Testis (tissue), 3 donors: ENCODE results near the gene DDX17. TPM values are rescaled to one million over a fixed set of nuclear protein-coding genes. Genes with fewer than 3 reads are reported as not detected.

Experiments used
- DNase-seq: peaks from one replicate; pipeline ENCODE4 v3.0.0-alpha.2; 2019
- H3K27ac ChIP-seq, 2 donors: fragments of 200-600 bp; sonication (generic); one replicate each; pipeline ENCODE4 v1.5.1; 2019
- H3K27me3 ChIP-seq: fragments of 200-600 bp; sonication (generic); one replicate; pipeline ENCODE4 v1.5.1; 2019
- H3K36me3 ChIP-seq: fragments of 200-600 bp; sonication (generic); one replicate; pipeline ENCODE4 v1.5.1; 2017; ENCODE audit warnings: low read depth; ENCODE audit errors: missing control alignments
- H3K4me1 ChIP-seq: fragments of 200-600 bp; sonication (generic); one replicate; pipeline ENCODE4 v1.5.1; 2019
- H3K4me3 ChIP-seq, 2 donors: fragments of 200-600 bp; sonication (generic); one replicate each; pipeline ENCODE4 v1.5.1; 2017 to 2019
- H3K9me3 ChIP-seq: fragments of 200-600 bp; sonication (generic); one replicate; pipeline ENCODE4 v1.5.1; 2017
- CTCF ChIP-seq, 3 experiments: fragments of 450-650 bp in 2 of 3; fragments of 200-600 bp in 1 of 3; sonication (generic) in 1 of 3; IDR thresholded peaks; one replicate each; pipeline ENCODE4 v1.5.1; 2016 to 2019; ENCODE audit warnings: antibody characterized with exemption in 3 of 3, mild to moderate bottlenecking in 2 of 3, moderate library complexity in 1 of 3
- POLR2A ChIP-seq: fragments of 450-650 bp; IDR thresholded peaks from one replicate; pipeline ENCODE4 v1.6.1; 2017; ENCODE audit warnings: antibody characterized with exemption, mild to moderate bottlenecking, moderate library complexity
- WGBS, 2 donors: methylation state at CpG; one replicate each; pipeline ENCODE4 v1.1.5; 2018; 5-methylcytosine and 5-hydroxymethylcytosine counted together
- intact Hi-C: fragments of 100-400 bp; cut with DNase I; formaldehyde crosslinking; loops from one replicate; pipeline ENCODE4 v1.15.1; 2023; ENCODE audit warnings: low total_unique reads
- polyA plus RNA-seq: library from polyadenylated mRNA; stranded (reverse); fragments of 350-450 nt; fragmentation: Illumina TruSeq; extraction: RNeasy Lipid Tissue Mini Kit (QIAGEN cat#74804); gene quantifications from one replicate; pipeline ENCODE4 v1.2.3, GENCODE V29; 2014; ENCODE audit warnings: low read depth, low replicate concordance; ENCODE audit not compliant: insufficient read depth
- total RNA-seq, 2 donors: library from RNA; depleted of rRNA; stranded (reverse); fragments of >200 nt; gene quantifications; one replicate each; pipeline ENCODE4 v1.2.3, GENCODE V29; 2016

DDX17 gene
- total and polyA plus RNA-seq, 3 donors from 2014 or later, result 259 to 995 (median 964) TPM

- WGBS, 2 donors, result 84 to 94% methylated on average over 9 to 10 of the region's 10 CpGs
Observed at GRCh38 chr22:38444783-38445182, 61.3 kb downstream of the DDX17 start.

GRCh38 chr22:38443628-38444521 lies 62.2 kb downstream of the DDX17 start:
- intact Hi-C loops, result no loop called here
- H3K4me3 ChIP-seq, result no peak overlapping the region
- no peak overlapping the region for H3K27ac ChIP-seq
- WGBS, 2 donors, result 53 to 64% methylated on average over 20 to 21 of the region's 21 CpGs
- DNase-seq, result no peak
- no peaks in the 10 kb centered on the region for H3K36me3 ChIP-seq
- TF ChIP-seq POLR2A (no peak), CTCF (IDR thresholded peaks at IDR 0.05) (no peak)
- H3K27me3 ChIP-seq, result no peaks in the 10 kb centered on the region
- no peaks in the 10 kb centered on the region for H3K9me3 ChIP-seq
- no peaks in the 10 kb centered on the region for H3K4me1 ChIP-seq

More at GRCh38 chr22:38444783-38445182, 61.3 kb downstream of the DDX17 start:
- Histone ChIP-seq H3K27me3 (no peaks in the 10 kb centered on the region), H3K4me3 (no peak overlapping the region), H3K27ac (no peak overlapping the region), H3K9me3 (no peaks in the 10 kb centered on the region), H3K36me3 (no peaks in the 10 kb centered on the region), H3K4me1 (no peaks in the 10 kb centered on the region)
- no peak for DNase-seq
- intact Hi-C loops, result no loop called here
- TF ChIP-seq POLR2A (no peak), CTCF (IDR thresholded peaks at IDR 0.05) (no peak)

- H3K4me1 ChIP-seq, result no peaks in the 10 kb centered on the region
- no peak overlapping the region for H3K4me3 ChIP-seq
- TF ChIP-seq POLR2A (no peak), CTCF (IDR thresholded peaks at IDR 0.05) (no peak)
- DNase-seq, result no peak
- H3K27ac ChIP-seq, result no peak overlapping the region
- H3K9me3 ChIP-seq, result no peaks in the 10 kb centered on the region
- 61 to 87% methylated on average over 7 to 13 of the region's 13 CpGs for WGBS, 2 donors
- H3K27me3 ChIP-seq, result no peaks in the 10 kb centered on the region
- no peaks in the 10 kb centered on the region for H3K36me3 ChIP-seq
- intact Hi-C loops, result no loop called here
Observed at GRCh38 chr22:38442967-38443627, 63.0 kb downstream of the DDX17 start.

GRCh38 chr22:38441620-38442287 lies 64.4 kb downstream of the DDX17 start:
- DNase-seq, result no peak
- no peaks in the 10 kb centered on the region for H3K36me3 ChIP-seq
- H3K27ac ChIP-seq, result no peak overlapping the region
- no peaks in the 10 kb centered on the region for H3K27me3 ChIP-seq
- intact Hi-C loops, result no loop called here
- no peaks in the 10 kb centered on the region for H3K9me3 ChIP-seq
- no peaks in the 10 kb centered on the region for H3K4me1 ChIP-seq
- TF ChIP-seq POLR2A (no peak), CTCF (IDR thresholded peaks at IDR 0.05) (no peak)
- no peak overlapping the region for H3K4me3 ChIP-seq
- 71 to 74% methylated on average over 14 to 16 of the region's 16 CpGs for WGBS, 2 donors
